Pancreas (tissue), 10 donors: ENCODE measurements around the gene LILRA6. TPM values are rescaled to one million over a fixed set of nuclear protein-coding genes. Genes with fewer than 3 reads are reported as not detected.
A peak's percentile ranks its signal among the peaks of the same experiment; 100 is the strongest.
"Not testable (repeated sequence)": the region's sequence is repeated elsewhere in the genome, so short reads cannot be mapped to it uniquely, and the experiment has no call there.

ENCODE experiments used
- ATAC-seq, 4 donors: fragments of 200-7000 bp; cut with Tn5 transposase; one replicate each; pipeline versions ENCODE4 v1.8.0 to v1.9.1; 2020; ENCODE audit warnings: mild to moderate bottlenecking in 4 of 4, moderate library complexity in 4 of 4
- DNase-seq, 6 donors: peaks; one replicate each; pipeline ENCODE4 v3.0.0-alpha.2; 2020
- FAIRE-seq: peaks from 2 replicates; lab custom pipeline; 2012; peaks lifted over from hg19 to GRCh38; lab: Jason Lieb, UNC
- H3K27ac ChIP-seq, 4 donors: fragments of 200-600 bp; sonication (generic); 1 replicate in 3 of 4; 2 replicates in 1 of 4; pipeline versions ENCODE4 v1.5.0 to v1.8.0; 2020
- H3K27me3 ChIP-seq, 4 donors: fragments of 200-600 bp; one replicate each; pipeline ENCODE4 v1.8.0; 2021
- H3K36me3 ChIP-seq, 3 donors: fragments of 200-600 bp; sonication (generic) in 1 of 3; one replicate each; pipeline versions ENCODE4 v1.5.0 to v1.8.0; 2020 to 2021
- H3K4me1 ChIP-seq, 3 donors: fragments of 200-600 bp; one replicate each; pipeline ENCODE4 v1.8.0; 2021
- H3K4me3 ChIP-seq, 4 donors: fragments of 200-600 bp; sonication (generic) in 2 of 4; one replicate each; pipeline versions ENCODE4 v1.5.0 to v1.8.0; 2020 to 2021
- H3K9me3 ChIP-seq, 4 donors: fragments of 200-600 bp; one replicate each; pipeline ENCODE4 v1.8.0; 2021
- WGBS, 2 donors: extraction: QIAGEN DNeasy Blood & Tissue Kit; methylation state at CpG; one replicate each; pipeline ENCODE4 v1.1.7; 2013; 5-methylcytosine and 5-hydroxymethylcytosine counted together
- intact Hi-C, 3 donors: fragments of 100-400 bp; cut with DNase I; formaldehyde crosslinking; loops; one replicate each; pipeline versions ENCODE4 v1.11.1 to v1.14.2; 2022
- polyA plus RNA-seq, 2 donors: library from polyadenylated mRNA; stranded (reverse); fragments of 200-250 nt; gene quantifications; one replicate each; pipeline ENCODE4 v1.2.3, GENCODE V29; 2013
- total RNA-seq, 6 donors: library from RNA; stranded (reverse); fragmentation: NEBNext Ultra II Directional in 4 of 6; extraction: Animal tissue kit (Norgen Biotek cat#: 25700) in 4 of 6; gene quantifications; one replicate each; pipeline versions ENCODE4 v1.2.1 to v1.2.4, GENCODE V29; 2021 to 2023
- TF ChIP-seq, protein P1 (sequence below), 4 donors: fragments of 200-600 bp; sonication (generic) in 3 of 4; IDR thresholded peaks; one replicate each; pipeline versions ENCODE4 v1.5.0 to v1.8.0; 2021; ENCODE audit warnings: antibody characterized with exemption in 4 of 4
- donor health status: healthy with polysubstance abuse.
- donor health status: DM: no; HTN: no; CAD: no; lungs with moderate emphysema.
- donor health status: DM: no; HTN: no; CAD: no.
- donor health status: control.
- donor health status: control.
- donor health status: Bipolar disorder and iron deficiency.
- donor health status: DM: yes; HTN: yes; CAD: no.
- donor health status: DM: no; HTN: no; CAD: no.
- donor health status: DM: no; HTN: no; CAD: no.
- donor health status: DM: yes; HTN: yes; CAD: no.

Gene LILRA6
- total and polyA plus RNA-seq, 8 donors: 0.20 to 2.4 (median 0.36) TPM

DNA sequence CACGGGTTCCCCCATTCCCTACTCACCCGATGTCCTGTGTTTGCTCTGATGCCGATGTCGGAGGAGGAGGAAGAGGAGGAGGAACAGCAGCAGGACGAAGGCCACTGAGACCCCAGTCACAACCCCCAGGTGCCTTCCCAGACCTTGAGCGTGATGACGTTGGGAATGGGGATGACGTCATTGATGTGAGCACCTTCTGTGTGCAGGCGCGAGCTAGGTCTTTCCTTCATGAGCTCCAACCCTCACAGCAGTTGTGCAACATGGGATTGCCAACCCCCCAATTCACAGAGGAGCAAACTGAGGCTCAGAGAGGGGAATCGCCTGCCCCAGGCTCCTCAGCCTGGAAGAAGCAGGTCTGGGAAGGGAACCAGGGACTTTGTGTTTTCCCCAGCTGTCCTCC is 10.3 kb upstream of the LILRA6 start:
- no peak overlapping the region for H3K27ac ChIP-seq
- H3K4me3 ChIP-seq: no peak overlapping the region
- no peaks in the 10 kb centered on the region for H3K9me3 ChIP-seq
- 52 to 59% methylated on average over 11 of the region's 11 CpGs for WGBS, 2 donors
- ATAC-seq (no peak), FAIRE-seq (no peak), DNase-seq (no peak)
- peaks cover 0 to 6% (median 2%) of the 10 kb centered on the region in 4 donors for H3K27me3 ChIP-seq
- no peaks in the 10 kb centered on the region for H3K4me1 ChIP-seq
- H3K36me3 ChIP-seq: no peaks in the 10 kb centered on the region
- TF ChIP-seq, protein P1, sequence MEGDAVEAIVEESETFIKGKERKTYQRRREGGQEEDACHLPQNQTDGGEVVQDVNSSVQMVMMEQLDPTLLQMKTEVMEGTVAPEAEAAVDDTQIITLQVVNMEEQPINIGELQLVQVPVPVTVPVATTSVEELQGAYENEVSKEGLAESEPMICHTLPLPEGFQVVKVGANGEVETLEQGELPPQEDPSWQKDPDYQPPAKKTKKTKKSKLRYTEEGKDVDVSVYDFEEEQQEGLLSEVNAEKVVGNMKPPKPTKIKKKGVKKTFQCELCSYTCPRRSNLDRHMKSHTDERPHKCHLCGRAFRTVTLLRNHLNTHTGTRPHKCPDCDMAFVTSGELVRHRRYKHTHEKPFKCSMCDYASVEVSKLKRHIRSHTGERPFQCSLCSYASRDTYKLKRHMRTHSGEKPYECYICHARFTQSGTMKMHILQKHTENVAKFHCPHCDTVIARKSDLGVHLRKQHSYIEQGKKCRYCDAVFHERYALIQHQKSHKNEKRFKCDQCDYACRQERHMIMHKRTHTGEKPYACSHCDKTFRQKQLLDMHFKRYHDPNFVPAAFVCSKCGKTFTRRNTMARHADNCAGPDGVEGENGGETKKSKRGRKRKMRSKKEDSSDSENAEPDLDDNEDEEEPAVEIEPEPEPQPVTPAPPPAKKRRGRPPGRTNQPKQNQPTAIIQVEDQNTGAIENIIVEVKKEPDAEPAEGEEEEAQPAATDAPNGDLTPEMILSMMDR (IDR thresholded peaks at IDR 0.05): no peak
- intact Hi-C loops: no loop called here

DNA sequence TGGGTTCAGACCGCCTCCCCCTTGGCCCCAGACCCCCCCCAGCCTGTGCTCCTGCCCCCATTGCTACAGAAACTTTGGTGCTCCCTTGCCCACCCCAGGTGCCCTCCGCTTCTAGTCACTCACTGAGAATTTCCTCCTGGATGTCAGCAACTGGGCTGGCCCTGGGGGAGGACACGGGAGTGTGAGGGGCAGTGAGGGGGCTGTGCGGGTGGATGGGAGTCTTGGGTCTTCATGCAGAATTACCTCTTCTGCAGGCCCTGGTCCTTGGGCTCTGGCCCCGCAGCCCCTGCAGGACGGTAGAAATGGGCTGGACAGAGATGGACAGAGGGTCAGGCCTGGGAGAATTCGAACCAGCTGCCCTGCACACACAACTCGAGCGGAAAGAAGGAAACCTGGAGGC is 9.7 kb upstream of the LILRA6 start:
- DNase-seq (no peak), ATAC-seq (no peak), FAIRE-seq (no peak)
- WGBS, 2 donors: 49 to 61% methylated on average over 9 of the region's 9 CpGs
- no peak overlapping the region for H3K4me3 ChIP-seq
- H3K9me3 ChIP-seq: no peaks in the 10 kb centered on the region
- H3K4me1 ChIP-seq: no peaks in the 10 kb centered on the region
- no peaks in the 10 kb centered on the region for H3K36me3 ChIP-seq
- H3K27me3 ChIP-seq: peaks cover 0 to 8% (median 2%) of the 10 kb centered on the region in 4 donors
- TF ChIP-seq, protein P1 (IDR thresholded peaks at IDR 0.05): no peak
- no peak overlapping the region for H3K27ac ChIP-seq
- intact Hi-C loops: no loop called here

DNA sequence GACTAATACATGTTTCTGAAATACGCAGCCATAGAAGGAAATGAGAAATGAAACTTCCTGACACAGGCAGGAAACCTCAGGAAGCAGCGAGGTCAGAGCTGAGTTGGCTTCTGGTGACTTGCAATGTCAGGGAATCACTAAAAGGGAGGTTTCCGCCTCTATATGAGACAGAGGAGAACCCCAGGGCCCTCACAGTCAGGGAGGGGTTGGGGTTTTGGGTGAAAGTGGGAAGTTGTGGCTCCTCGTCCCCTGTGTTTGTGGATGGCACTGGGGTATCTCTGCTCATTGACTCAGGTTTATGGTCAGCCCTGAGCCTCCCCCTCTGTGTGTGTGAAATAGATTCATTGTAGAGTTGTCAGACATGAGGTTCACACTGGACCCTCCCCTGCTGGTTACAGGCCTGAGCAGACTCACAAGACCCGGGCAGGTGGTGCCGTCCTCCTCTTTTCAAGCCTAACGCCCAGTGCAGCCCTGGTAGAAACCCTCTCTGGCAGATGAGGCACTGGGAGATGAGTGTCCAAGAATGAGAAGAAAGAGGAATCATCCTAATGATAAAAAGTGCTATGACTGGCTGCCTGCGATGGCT is 5.5 kb upstream of the LILRA6 start:
- WGBS, 2 donors: 54 to 61% methylated on average over 8 of the region's 8 CpGs
- TF ChIP-seq, protein P1 (IDR thresholded peaks at IDR 0.05): no peak
- Histone ChIP-seq H3K27ac (no peak overlapping the region), H3K27me3 (peaks cover 0 to 6% (median 1%) of the 10 kb centered on the region in 4 donors), H3K4me3 (no peak overlapping the region), H3K4me1 (no peaks in the 10 kb centered on the region), H3K36me3 (no peaks in the 10 kb centered on the region), H3K9me3 (no peaks in the 10 kb centered on the region)
- DNase-seq (peak in 1 of 6 donors; percentile 38), FAIRE-seq (no peak), ATAC-seq (peak in 3 of 4 donors; percentile 39 to 90 (median 81))
- intact Hi-C loops: no loop called here

DNA sequence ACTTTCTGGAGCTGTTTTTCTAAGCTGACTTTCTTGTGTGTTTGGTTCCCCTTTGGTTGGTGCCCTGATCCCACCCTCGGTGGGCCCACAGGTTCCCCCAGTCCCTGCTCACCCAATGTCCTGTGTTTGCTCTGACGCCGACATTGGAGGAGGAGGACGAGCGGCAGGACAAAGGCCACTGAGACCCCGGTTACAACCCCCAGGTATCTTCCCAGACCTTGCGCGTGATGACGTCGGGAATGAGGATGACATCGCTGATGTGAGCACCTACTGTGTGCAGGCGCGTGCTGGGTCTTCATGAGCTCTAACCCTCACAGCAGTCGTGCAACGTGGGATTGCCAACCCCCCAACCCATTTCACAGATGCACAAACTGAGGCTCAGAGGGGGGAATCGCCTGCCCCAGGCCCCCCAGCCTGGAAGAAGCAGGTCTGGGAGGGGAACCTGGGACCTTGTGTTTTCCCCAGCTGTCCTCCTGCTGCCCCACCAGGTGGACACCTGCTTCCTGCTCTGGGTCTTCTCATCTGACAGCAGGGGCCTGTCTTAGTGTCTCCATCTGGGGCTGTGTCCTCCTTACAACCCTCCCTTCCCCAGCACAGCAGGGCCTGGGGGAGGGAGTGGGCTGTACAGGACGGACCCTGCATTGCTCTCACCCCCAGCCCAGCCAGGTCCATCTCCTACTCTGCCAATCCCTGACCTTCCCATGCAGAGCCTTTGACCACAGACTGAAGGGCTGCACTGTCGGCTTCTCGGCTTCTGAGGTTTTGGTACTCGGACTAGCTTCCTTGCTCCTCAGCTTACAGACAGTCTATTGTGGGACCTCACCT is 4.7 kb upstream of the LILRA6 start:
- Histone ChIP-seq H3K9me3 (no peaks in the 10 kb centered on the region), H3K36me3 (no peaks in the 10 kb centered on the region), H3K4me3 (no peak overlapping the region), H3K4me1 (no peaks in the 10 kb centered on the region), H3K27ac (no peak overlapping the region), H3K27me3 (peaks cover 0 to 4% (median 0%) of the 10 kb centered on the region in 4 donors)
- no peak for FAIRE-seq
- no peak for DNase-seq
- WGBS, 2 donors: 55 to 70% methylated on average over 20 of the region's 20 CpGs
- intact Hi-C loops: no loop called here
- TF ChIP-seq, protein P1 (IDR thresholded peaks at IDR 0.05): no peak
- ATAC-seq: peak in 1 of 4 donors; percentile 19

DNA sequence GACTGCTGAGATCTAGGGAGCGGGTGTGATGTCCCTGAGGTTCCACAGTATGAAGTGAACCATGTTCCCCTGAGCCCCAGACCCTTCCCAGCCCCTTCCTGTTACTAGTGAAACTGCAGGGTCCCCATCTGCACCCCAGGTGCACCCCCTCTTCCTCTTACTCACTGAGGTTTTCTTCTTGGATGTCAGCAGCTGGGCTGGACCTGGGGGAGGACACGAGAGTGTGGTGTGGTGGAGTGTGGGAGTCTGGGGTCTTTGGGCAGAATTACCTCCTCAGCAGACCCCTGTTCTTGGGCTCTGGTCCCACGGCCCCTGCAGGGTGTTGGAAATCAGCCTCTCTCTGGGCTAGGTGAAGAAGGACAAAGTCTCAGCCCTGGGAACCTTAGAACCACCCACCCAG is 3.3 kb upstream of the LILRA6 start:
- FAIRE-seq (no peak), DNase-seq (no peak), ATAC-seq (no peak)
- intact Hi-C loops: no loop called here
- no peak overlapping the region for H3K27ac ChIP-seq
- WGBS, 2 donors: 50 to 52% methylated on average over 3 of the region's 3 CpGs
- H3K36me3 ChIP-seq: no peaks in the 10 kb centered on the region
- H3K4me3 ChIP-seq: no peak overlapping the region
- H3K4me1 ChIP-seq: no peaks in the 10 kb centered on the region
- H3K27me3 ChIP-seq: peaks cover 0 to 4% (median 0%) of the 10 kb centered on the region in 4 donors
- H3K9me3 ChIP-seq: no peaks in the 10 kb centered on the region
- TF ChIP-seq, protein P1 (IDR thresholded peaks at IDR 0.05): no peak

DNA sequence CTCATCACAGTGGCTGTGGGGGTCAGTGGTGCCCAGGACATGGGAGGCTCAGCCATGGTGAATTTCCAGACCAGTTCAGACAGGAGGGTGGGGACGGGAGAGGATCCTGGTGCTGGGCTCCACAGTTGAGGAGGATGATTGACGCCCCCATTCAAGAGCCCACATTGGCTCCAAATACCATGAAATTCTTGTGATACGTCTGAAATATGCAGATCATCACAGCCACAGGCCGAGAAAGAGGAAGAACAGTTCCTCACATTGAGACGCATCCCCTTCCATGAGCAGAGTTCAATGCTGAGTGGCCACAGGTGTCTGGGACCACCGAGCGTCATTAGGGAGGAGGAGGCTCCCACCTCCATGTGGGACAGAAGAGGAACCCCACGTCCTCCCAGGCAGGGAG is 1.2 kb upstream of the LILRA6 start:
- H3K4me1 ChIP-seq, H3K9me3 ChIP-seq, H3K36me3 ChIP-seq, intact Hi-C loops, H3K27ac ChIP-seq, ATAC-seq, H3K4me3 ChIP-seq, DNase-seq, FAIRE-seq, H3K27me3 ChIP-seq: not testable (repeated sequence)
- 51% methylated on average over 7 of the region's 8 CpGs; no CpG with 5 or more reads in 1 of the 2 donors for WGBS, 2 donors

DNA sequence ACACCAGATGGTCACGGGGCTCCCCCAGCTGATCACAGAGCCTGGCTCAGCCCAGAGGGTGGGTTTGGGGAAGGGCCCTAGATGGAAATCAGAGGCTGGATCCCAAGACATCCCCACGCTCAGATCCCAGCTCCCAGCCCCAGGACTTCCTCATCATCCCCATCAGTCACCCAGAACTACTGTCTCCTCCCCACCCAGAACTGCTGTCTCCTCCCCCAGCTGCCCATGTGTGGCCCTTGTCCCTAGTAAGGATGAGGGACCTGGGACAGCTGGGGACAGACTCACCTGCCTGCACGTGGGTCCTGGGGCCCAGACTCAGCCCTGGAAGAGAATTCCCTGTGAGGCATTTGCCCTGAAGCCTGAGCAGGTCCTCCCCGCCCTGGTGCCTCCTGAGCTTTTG is 356 bp downstream of the LILRA6 start:
- WGBS, 2 donors: 36% methylated on average over 4 of the region's 4 CpGs; no CpG with 5 or more reads in 1 of the 2 donors
- H3K9me3 ChIP-seq, ATAC-seq, H3K27me3 ChIP-seq, H3K4me1 ChIP-seq, FAIRE-seq, H3K27ac ChIP-seq, H3K4me3 ChIP-seq, DNase-seq, H3K36me3 ChIP-seq, intact Hi-C loops: not testable (repeated sequence)
